NCI-H1930 (cell line): ENCODE data around the gene C1S.

ENCODE experiments used
- DNase-seq, 2 experiments: peaks; one replicate each; lab custom pipeline; 2025; lab: John Stamatoyannopoulos, UW

The C1S gene

GRCh38 chr12:7076493-7076892 lies 16.0 kb downstream of the C1S start:
- DNase-seq, result no peak

DNA sequence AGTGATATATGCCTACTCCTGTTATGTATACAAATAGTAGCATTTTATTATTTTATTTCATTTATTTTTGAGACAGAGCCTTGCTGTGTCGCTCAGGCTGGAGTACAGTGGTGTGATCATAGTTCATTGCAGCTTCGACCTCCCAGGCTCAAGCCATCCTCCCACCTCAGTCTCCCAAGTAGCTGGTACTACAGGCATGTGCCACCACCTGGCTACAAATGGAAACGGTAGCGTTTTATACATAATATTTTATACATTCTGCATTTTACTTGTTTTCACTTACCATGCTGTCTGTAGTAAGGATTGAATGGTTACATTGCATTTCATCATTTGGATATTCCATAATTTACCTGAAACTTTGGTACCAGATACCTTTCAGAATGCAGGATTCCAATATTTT lies 17.6 kb downstream of the C1S start:
- DNase-seq, result no peak

- no peak for DNase-seq
Observed at GRCh38 chr12:7079826-7080125, 19.3 kb downstream of the C1S start.

DNA sequence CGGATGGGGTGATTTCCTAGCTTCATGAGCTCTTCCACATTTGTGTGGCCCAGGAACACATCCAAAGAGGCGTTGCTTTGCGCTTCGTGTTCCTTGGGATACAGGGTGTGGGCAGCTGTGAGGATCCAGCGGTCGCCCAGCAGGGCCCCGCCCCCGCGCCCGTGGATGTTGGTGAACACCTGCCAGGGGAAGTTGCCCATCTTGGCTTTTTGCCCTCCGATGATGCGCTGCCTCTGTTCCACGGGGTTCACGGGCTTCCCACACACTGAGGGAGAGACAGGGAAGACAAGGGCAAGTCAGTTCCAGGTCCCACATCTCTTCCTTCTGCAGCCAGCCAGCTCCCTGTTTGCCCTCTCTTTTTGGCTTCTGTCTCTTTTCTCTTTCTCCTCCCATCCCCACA lies 20.5 kb downstream of the C1S start:
- no peak for DNase-seq

GRCh38 chr12:7083125-7083524 lies 22.6 kb downstream of the C1S start:
- DNase-seq, result no peak

- DNase-seq, result no peak
Observed at GRCh38 chr12:7089196-7089871, 28.8 kb downstream of the C1S start.

- no peak for DNase-seq
Observed at GRCh38 chr12:7090222-7090998, 29.9 kb downstream of the C1S start.

DNA sequence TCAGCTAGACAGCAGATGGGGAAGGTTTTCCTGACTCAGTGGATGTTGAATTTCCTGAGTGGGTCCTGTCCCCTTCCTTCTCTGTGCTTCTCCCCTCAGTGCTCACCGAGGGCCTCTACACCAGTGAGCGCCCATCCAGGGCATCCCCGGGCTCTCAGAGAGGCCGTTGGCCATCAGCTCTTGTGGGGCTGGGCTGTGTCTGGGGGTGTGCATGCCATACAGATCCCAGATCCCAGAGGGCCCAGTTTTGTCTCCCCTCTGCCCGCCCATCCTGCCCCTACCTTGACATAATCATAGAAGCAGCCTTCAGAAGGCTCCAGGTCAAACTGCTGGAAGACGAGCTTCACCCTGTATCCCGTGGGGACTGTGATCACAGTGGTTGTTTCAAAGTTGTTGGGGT lies 30.7 kb downstream of the C1S start:
- no peak for DNase-seq

DNA sequence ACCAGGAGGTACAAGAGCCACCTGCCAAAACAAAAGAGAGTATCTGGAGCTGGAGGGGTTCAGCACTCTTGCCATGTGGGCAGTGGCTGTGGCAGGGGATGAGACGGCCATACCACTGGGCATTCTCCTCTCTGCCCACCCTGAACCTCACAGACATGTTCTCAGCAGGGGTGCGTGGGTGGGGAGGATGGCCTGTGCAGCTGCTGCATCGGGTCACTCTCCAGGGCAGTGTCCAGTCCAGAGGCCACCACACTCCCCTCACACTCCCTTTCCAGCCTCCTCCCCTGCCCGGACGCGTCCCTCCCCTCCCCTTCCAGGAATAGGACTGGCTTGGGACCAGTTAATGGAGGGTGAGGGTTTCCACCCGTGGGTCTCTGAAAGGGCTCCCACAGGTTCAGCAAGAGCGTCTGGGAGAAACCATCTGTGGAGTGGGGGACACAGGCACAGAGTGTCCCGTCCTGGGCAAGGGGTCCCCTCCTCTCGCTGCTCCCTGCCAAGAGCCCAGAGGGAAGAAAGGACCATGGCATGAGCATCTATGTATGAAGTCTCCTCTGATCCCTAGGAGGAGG lies 31.2 kb downstream of the C1S start:
- no peak for DNase-seq

DNA sequence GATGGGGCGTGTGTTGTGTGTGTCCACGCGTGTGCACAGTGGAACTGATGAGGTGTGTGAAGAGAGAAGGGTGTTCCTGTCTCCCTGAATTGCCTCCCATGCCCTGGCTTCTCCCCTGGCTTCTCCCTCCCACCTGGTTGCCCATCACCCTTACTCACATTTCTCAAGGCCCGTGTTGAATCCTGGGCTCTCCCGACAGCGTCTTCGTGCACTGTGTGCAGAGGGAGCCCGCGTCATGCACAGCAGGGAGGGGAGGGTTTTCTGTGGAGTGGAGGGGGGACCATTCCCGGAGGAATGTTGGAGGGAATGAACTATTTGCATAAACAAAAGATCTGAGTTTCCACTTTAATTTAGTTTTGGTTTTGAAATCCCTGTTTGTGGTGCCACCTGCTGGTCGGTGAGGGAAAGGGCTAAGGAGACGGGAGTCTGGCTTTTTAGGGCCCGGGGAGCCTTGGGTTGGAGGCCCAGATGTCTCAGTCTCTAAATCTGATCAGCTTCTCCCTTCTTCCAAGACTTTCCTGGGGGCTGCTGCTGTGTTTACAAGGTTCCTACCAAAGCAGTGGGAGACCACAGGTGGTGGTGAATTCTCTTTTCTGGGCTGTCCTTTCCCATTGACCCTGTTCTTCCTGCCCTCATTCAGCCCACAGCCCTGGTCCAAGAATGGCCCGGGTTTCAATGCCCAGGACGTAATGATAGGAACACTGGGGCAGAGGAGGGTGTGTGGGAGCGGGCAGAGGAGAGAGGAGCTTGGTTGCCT lies 31.9 kb downstream of the C1S start, which contains the start of gene C1R:
TSS of gene C1R (minus strand) at position 217 of the 757 bp plus-strand sequence. CDS start at position 160, 57 bp downstream.
- peak in 1 of 2 experiments; percentile 44 for DNase-seq

- no peak for DNase-seq
Observed at GRCh38 chr12:7092986-7093460, 32.5 kb downstream of the C1S start.

DNA sequence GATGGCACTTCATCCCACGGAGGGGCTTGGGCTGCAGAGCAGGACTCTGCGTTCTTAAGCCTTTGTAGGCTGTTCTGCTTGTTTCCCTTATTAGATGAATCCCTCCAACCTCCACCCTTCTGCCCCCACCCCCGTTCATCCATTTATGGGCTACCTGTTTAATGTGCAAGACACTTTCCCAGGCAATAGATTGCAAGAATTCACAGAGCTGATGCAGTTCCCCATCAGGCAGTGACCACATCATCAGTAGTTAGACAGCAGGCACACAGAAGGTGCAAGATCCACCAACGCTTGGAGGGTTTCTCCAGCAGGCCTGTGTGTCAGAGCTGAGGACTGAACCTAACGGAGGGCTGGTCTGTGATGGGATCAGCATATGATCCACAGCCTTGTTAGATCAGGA lies 33.0 kb downstream of the C1S start:
- DNase-seq, result no peak

DNA sequence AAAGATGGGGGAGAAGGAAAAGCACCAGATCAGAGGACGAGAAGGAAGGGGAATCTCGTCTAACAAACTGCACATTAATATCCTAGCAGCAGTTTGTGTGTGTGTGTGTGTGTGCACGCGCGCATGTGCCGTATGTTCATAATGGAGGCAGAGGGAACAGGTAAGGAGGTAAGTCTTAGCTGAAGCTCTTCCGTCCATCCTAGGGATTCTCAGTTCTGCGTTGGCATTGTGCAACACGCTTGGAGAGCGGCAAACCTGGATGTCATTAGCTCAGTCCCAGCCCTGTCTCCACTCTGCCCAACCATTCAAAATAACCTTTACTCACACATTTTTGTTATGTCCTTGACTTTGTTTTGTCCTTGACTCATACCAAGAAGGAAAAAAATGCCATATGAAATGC lies 33.4 kb downstream of the C1S start:
- DNase-seq, result no peak

- DNase-seq, result no peak
Observed at GRCh38 chr12:7096006-7096932, 35.8 kb downstream of the C1S start.

DNA sequence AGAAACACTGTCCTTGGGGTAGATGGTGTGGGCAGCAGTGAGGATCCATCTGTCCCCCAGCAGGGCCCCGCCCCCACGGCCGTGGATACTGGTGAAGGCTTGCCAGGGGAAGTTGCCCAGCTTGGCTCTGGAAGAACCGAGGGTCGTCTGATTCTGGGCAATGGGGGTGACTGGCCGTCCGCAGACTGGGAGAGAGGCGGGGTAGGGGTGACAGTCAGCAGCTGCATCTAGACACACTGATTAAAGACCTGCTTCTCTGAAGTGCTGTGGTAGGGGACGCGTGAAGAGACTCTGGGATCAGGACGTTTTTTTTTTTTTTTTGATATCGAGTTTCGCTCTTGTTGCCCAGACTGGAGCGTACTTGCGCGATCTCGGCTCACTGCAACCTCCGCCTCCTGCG lies 36.5 kb downstream of the C1S start:
- DNase-seq, result no peak

DNA sequence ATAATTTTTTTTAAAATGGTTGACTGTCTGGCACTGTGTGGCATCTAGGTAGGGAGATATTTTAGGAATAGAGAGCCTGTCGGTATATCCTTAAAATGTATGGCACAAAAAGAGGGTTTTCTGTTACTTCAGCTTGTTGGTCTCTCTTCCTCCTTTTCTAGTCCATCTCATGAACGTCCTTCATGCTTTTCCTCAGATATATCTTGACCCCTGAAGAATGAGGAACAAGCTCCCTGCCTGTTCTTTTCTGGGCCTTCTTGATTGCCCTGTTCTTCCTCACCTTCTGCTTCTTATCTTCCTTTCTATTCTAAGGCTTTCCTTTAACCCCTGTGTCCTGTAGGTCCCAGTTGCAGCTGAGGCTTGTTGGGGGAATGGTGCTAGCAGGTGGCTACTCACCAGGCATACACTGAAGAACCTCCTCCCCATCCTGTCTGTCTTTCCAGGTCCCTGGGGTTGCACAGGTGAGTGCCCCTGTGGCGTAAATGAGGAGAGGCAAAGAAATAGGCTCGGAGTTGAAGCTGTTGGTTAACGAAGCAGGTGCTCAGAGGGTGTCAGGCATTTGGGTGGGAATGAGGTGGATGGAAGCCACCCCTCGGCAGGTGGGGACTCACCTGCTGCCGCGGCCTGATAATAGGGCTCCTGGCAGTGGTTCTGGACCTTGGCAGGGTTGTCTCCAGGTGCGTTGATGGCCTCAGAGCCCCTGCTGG lies 38.9 kb downstream of the C1S start:
- DNase-seq, result peak in 1 of 2 experiments; percentile 39

GRCh38 chr12:7100239-7100638 lies 39.7 kb downstream of the C1S start:
- DNase-seq, result peak; percentile 17 to 70

DNA sequence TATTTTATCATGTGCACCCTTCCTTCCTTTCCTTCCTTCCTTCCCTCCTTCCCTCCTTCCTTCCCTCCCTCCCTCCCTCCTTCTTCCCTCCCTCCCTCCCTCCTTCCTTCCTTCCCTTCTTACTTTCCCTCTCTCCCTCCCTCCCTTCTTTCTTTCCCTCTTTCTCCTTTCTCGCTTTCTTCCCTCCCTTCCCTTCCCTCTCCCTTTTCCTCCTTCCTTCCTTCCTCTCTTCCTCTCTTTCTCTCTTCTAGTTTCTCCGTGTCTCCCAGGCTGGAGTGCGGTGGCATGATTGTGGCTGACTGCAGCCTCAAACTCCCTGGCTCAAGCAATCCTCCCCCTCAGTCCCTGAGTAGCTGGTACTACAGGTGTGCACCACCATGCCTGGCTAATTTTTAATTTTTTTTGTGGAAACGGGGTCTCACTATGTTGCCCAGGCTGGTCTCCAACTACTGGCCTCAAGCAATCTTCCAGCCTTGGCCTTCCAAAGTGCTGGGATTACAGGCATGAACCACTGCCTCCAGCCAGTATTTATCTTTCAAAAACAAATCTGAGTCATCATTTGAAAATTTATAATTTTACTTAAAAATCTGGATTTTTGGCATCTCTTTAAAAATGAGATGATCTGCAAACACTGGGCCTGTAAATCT lies 40.7 kb downstream of the C1S start:
- DNase-seq, result no peak

- no peak for DNase-seq
Observed at GRCh38 chr12:7101694-7102131, 41.2 kb downstream of the C1S start.

- DNase-seq, result no peak
Observed at GRCh38 chr12:7102582-7102981, 42.1 kb downstream of the C1S start.
